HepG2 (cell line): ENCODE data around the gene OR6S1. TPM values are rescaled to one million over a fixed set of nuclear protein-coding genes. Genes with fewer than 3 reads are reported as not detected.
A peak's percentile ranks its signal among the peaks of the same experiment; 100 is the strongest.

Source experiments
- ATF5 ChIP-seq: sonication (generic); formaldehyde crosslinking; IDR thresholded peaks from 2 replicates; pipeline ENCODE4 v1.4.0; 2020; ENCODE audit warnings: mild to moderate bottlenecking, low read depth, missing genetic modification reagents
- ATF7-NPFF ChIP-seq: sonication (generic); formaldehyde crosslinking; IDR thresholded peaks from 2 replicates; pipeline ENCODE4 v1.8.1; 2023; ENCODE audit warnings: mild to moderate bottlenecking, low read depth, missing genetic modification reagents, moderate library complexity
- CTCF ChIP-seq: sonication (generic); formaldehyde crosslinking; IDR thresholded peaks from 2 replicates; pipeline ENCODE4 v1.5.0; 2020; ENCODE audit warnings: mild to moderate bottlenecking, missing genetic modification reagents, moderate library complexity
- FOXA1 ChIP-seq, 2 experiments: fragments of 450-650 bp in 1 of 2; sonication (generic) in 1 of 2; formaldehyde crosslinking in 1 of 2; IDR thresholded peaks; 2 replicates each; pipeline versions ENCODE4 v1.4.0 to v1.6.1; 2016 to 2020; ENCODE audit warnings: missing genetic modification reagents in 1 of 2
- HBP1 ChIP-seq: IDR thresholded peaks from 2 replicates; pipeline ENCODE4 v1.6.1; 2016; ENCODE audit warnings: low read depth, control low read depth
- KDM2A ChIP-seq: sonication (generic); formaldehyde crosslinking; IDR thresholded peaks from 2 replicates; pipeline ENCODE4 v1.4.0; 2020; ENCODE audit warnings: low read depth, missing genetic modification reagents, borderline replicate concordance
- KLF15 ChIP-seq: sonication (generic); formaldehyde crosslinking; IDR thresholded peaks from 2 replicates; pipeline ENCODE4 v1.8.1; 2023; ENCODE audit warnings: borderline replicate concordance, mild to moderate bottlenecking, inconsistent platforms, missing genetic modification reagents, mixed read lengths
- SKI ChIP-seq: fragments of 450-650 bp; IDR thresholded peaks from one replicate; pipeline ENCODE4 v1.6.1; 2018; ENCODE audit warnings: mild to moderate bottlenecking; ENCODE audit not compliant: partially characterized antibody
- THAP8 ChIP-seq: sonication (generic); formaldehyde crosslinking; IDR thresholded peaks from 2 replicates; pipeline ENCODE4 v1.5.1; 2020; ENCODE audit warnings: missing genetic modification reagents, mild to moderate bottlenecking, borderline replicate concordance
- ZNF292 ChIP-seq: sonication (generic); formaldehyde crosslinking; IDR thresholded peaks from 2 replicates; pipeline ENCODE4 v1.8.1; 2022; ENCODE audit warnings: mild to moderate bottlenecking, low read depth, missing genetic modification reagents, borderline replicate concordance
- ZNF446 ChIP-seq: sonication (generic); formaldehyde crosslinking; IDR thresholded peaks from 2 replicates; pipeline ENCODE4 v1.5.0; 2020; ENCODE audit warnings: mild to moderate bottlenecking, missing genetic modification reagents
- ZNF530 ChIP-seq: sonication (generic); formaldehyde crosslinking; IDR thresholded peaks from 2 replicates; pipeline ENCODE4 v1.5.0; 2020; ENCODE audit warnings: low read depth, mild to moderate bottlenecking, missing genetic modification reagents
- ZNF687 ChIP-seq: sonication (generic); formaldehyde crosslinking; IDR thresholded peaks from 2 replicates; pipeline ENCODE4 v1.5.1; 2020; ENCODE audit warnings: mild to moderate bottlenecking, missing genetic modification reagents, moderate library complexity
- ZNF770 ChIP-seq: sonication (generic); formaldehyde crosslinking; IDR thresholded peaks from 2 replicates; pipeline ENCODE4 v1.5.0; 2020; ENCODE audit warnings: mild to moderate bottlenecking, missing genetic modification reagents
- ZZZ3 ChIP-seq: sonication (generic); formaldehyde crosslinking; IDR thresholded peaks from 2 replicates; pipeline ENCODE4 v1.4.0; 2020; ENCODE audit warnings: missing genetic modification reagents, mild to moderate bottlenecking, borderline replicate concordance
- polyA plus RNA-seq, 8 experiments: library from polyadenylated mRNA; depleted of rRNA in 3 of 8; stranded (reverse) in 7 of 8; unstranded in 1 of 8; fragments of >200 nt; fragmentation: Illumina TruSeq in 4 of 8; extraction: Trizol in 4 of 8; gene quantifications; 2 replicates each; pipeline versions ENCODE4 v1.2.1 to v1.2.3, GENCODE V29; 2011 to 2016; ENCODE audit warnings: low read depth in 4 of 8, missing spikeins in 1 of 8, mixed read lengths in 1 of 8; ENCODE audit not compliant: insufficient read depth in 1 of 8
- total RNA-seq, 5 experiments: library from RNA; depleted of rRNA; stranded (reverse); fragments of >200 nt; fragmentation: Illumina TruSeq; extraction: Trizol; gene quantifications; 2 replicates each; pipeline ENCODE4 v1.2.3, GENCODE V29; 2016; ENCODE audit warnings: low read depth in 1 of 5

Gene OR6S1
- total and polyA plus RNA-seq, 2 of the 13 experiments (the other 11 are each of a cell fraction or from before 2014, with no cell fraction given): 0.09 TPM; not detected in 1

GRCh38 chr14:20613094-20614037 lies 28.1 kb downstream of the OR6S1 start (continued):
- TF ChIP-seq THAP8 (CRISPR knock-in tag) (no peak), ZZZ3 (CRISPR knock-in tag) (no peak), KLF15 (no peak; the same call in 1 of the 2 replicates), ZNF770 (CRISPR knock-in tag) (peak; percentile 74), ZNF687 (CRISPR knock-in tag) (peak; percentile 87), FOXA1 (IDR thresholded peaks at IDR 0.05) (no peak), FOXA1 (CRISPR knock-in tag; IDR thresholded peaks at IDR 0.05) (peak; percentile 93), HBP1 (CRISPR knock-in tag) (peak; percentile 33), ZNF292 (peak; percentile 61; the same call in 1 of the 2 replicates), KDM2A (peak; percentile 95), ATF5 (CRISPR knock-in tag) (peak; percentile 79; the same call in 1 of the 2 replicates), CTCF (CRISPR knock-in tag) (peak; percentile 92), ZNF530 (CRISPR knock-in tag) (no peak; the same call in 1 of the 2 replicates), ZNF446 (CRISPR knock-in tag) (no peak), ATF7-NPFF (CRISPR knock-in tag) (no peak), SKI (peak; percentile 77)
